IPS-20b (cell line): ENCODE data around the gene NUBPL.
"Not testable (repeated sequence)": the region's sequence is repeated elsewhere in the genome, so short reads cannot be mapped to it uniquely, and the experiment has no call there.

ENCODE experiments used
- H3K27ac ChIP-seq: one replicate; pipeline ENCODE4 v1.5.1; 2013; ENCODE audit warnings: low read length
- H3K27me3 ChIP-seq: 2 replicates; pipeline ENCODE4 v1.6.1; 2013; ENCODE audit warnings: mild to moderate bottlenecking, low read length, inconsistent platforms; ENCODE audit not compliant: insufficient read depth
- H3K36me3 ChIP-seq: 2 replicates; pipeline ENCODE4 v1.6.1; 2013; ENCODE audit warnings: low read depth, mild to moderate bottlenecking, inconsistent platforms, low read length, moderate library complexity; ENCODE audit not compliant: insufficient read depth
- H3K4me1 ChIP-seq: 2 replicates; pipeline ENCODE4 v1.6.1; 2013; ENCODE audit warnings: mild to moderate bottlenecking, control low read depth, inconsistent platforms, low read length, moderate library complexity; ENCODE audit not compliant: insufficient read depth
- H3K4me3 ChIP-seq: 2 replicates; pipeline ENCODE4 v1.5.1; 2013; ENCODE audit warnings: mild to moderate bottlenecking, low read length, inconsistent platforms
- H3K9ac ChIP-seq: 2 replicates; pipeline ENCODE4 v1.6.1; 2013; ENCODE audit warnings: low read depth, mild to moderate bottlenecking, inconsistent platforms, low read length, moderate library complexity
- H3K9me3 ChIP-seq: 2 replicates; pipeline ENCODE4 v1.6.1; 2013; ENCODE audit warnings: mild to moderate bottlenecking, low read depth, low read length, inconsistent platforms; ENCODE audit not compliant: insufficient read depth

The NUBPL gene

DNA sequence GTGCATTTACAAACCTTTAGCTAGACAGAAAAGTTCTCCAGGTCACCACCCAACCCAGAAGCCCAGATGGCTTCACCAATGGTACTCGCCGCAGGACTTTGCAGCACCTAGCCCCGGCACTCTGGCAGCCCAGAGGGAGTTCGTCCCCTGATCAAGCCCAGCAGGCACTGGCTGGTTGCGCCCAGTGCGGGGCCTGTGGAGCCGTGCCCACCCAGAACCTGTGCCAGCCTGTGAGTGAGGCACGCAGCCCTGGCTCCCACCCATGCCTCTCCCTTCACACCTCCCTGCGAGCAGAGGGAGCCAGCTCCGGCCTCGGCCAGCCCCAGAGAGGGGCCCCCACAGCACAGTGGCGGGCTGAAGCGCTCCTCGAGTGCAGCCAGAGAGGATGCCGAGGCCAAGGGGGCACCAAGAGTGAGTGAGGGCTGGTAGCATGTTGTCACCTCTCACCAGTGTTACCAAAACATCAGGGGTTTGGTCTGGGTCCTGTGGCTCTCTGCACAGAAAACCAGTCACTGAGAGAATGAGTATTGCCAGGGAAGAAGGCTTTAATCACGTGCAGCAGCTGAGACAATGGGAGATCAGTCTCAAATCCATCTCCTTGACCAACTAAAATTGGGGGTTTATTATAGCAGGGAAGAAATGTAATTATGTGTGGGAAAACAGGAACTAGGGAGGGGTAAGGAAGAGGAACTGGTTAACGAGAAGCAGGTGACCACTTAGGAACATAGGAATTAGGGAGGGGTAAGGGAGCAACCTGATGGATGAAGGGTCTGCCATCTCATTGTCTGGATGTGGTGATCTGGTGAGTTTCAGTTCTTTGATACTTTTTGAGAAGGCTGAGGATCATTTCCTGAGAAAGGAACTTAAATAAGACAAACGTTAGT is 151.3 kb downstream of the NUBPL start:
- H3K9ac ChIP-seq, result no peak overlapping the region
- no peak overlapping the region for H3K27ac ChIP-seq
- no peak overlapping the region for H3K4me3 ChIP-seq
- 0 out of 2 replicates have a peak, but pooled peaks cover 3% of the 10 kb centered on the region for H3K4me1 ChIP-seq
- H3K36me3 ChIP-seq, result no peaks in the 10 kb centered on the region
- H3K27me3 ChIP-seq, result no peaks in the 10 kb centered on the region
- H3K9me3 ChIP-seq, result no peaks in the 10 kb centered on the region

DNA sequence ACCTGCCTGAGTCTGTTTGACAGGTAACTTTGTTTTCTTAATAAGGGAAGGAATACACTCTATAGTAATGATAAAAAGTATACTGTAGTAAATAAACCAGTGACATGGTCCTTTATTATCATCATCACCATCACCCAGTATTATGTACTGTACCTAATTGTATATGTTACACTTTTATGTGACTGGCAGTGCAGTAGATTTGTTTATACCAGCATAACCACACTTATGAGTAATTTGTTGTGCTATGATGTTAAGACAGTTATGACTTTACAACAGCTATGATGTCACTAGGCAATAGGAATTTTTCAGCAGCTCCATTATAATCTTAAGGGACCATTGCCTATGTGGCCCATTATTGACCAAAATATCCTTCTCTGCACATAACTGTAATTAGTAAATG is 155.0 kb downstream of the NUBPL start:
- no peaks in the 10 kb centered on the region for H3K27me3 ChIP-seq
- H3K36me3 ChIP-seq, result no peaks in the 10 kb centered on the region
- no peak overlapping the region for H3K4me3 ChIP-seq
- H3K4me1 ChIP-seq, result 0 out of 2 replicates have a peak, but pooled peaks cover 3% of the 10 kb centered on the region
- no peak overlapping the region for H3K9ac ChIP-seq
- no peak overlapping the region for H3K27ac ChIP-seq
- H3K9me3 ChIP-seq, result no peaks in the 10 kb centered on the region

- Histone ChIP-seq H3K27me3 (no peaks in the 10 kb centered on the region), H3K4me3 (no peak overlapping the region), H3K36me3 (no peaks in the 10 kb centered on the region), H3K27ac (no peak overlapping the region), H3K4me1 (0 out of 2 replicates have a peak, but pooled peaks cover 3% of the 10 kb centered on the region), H3K9me3 (no peaks in the 10 kb centered on the region), H3K9ac (no peak overlapping the region)
These were observed 156.3 kb downstream of the NUBPL start for GRCh38 chr14:31717294-31718085.

DNA sequence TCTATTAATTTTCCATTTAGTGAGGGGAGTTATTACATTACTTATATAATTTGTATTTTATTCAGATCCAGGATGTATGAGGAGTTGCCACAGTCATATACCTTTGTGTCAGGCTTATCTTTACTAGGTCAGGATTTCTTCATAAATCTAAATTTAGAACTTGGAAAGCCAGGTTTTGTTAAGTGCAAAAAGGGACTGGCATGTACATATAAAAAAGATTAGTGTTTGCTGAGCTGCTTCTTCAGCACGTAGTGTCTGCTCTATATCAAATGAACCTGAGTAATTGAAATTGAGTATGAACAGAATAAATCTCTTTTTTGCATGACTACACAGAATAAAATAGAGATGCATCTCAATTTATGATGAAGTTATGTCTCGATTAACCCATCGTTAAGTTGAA is 157.4 kb downstream of the NUBPL start:
- Histone ChIP-seq H3K36me3 (no peaks in the 10 kb centered on the region), H3K9me3 (no peaks in the 10 kb centered on the region), H3K4me1 (0 out of 2 replicates have a peak, but pooled peaks cover 2% of the 10 kb centered on the region), H3K27me3 (no peaks in the 10 kb centered on the region), H3K9ac (no peak overlapping the region), H3K27ac (no peak overlapping the region), H3K4me3 (no peak overlapping the region)

- Histone ChIP-seq H3K27me3 (no peaks in the 10 kb centered on the region), H3K4me3 (no peak overlapping the region), H3K36me3 (no peaks in the 10 kb centered on the region), H3K4me1 (no peaks in the 10 kb centered on the region), H3K9me3 (no peaks in the 10 kb centered on the region), H3K27ac (no peak overlapping the region), H3K9ac (no peak overlapping the region)
These were observed 157.8 kb downstream of the NUBPL start for GRCh38 chr14:31718985-31719384.

DNA sequence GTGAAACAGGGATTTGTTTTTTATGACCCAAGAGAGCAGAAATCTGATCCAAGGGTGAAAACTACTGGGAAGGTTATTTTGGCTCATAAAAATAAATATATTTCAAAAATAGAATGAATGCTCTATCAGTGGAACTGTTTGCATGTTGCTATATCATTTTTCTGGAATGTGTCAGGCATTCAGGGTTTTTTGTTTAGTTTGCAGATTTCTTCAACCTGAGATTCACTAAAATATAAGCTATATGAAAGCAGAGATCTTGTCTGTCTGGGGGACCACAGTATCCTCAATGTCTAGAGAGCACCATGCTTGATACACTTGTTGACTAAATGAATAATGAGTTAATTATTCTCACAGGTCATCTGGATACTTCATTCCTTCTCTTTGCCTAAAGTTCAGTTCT is 165.1 kb downstream of the NUBPL start:
- H3K27me3 ChIP-seq, result no peaks in the 10 kb centered on the region
- H3K9ac ChIP-seq, result no peak overlapping the region
- no peaks in the 10 kb centered on the region for H3K36me3 ChIP-seq
- H3K27ac ChIP-seq, result no peak overlapping the region
- no peaks in the 10 kb centered on the region for H3K4me1 ChIP-seq
- peaks cover 11% of the 10 kb centered on the region for H3K9me3 ChIP-seq
- H3K4me3 ChIP-seq, result no peak overlapping the region

DNA sequence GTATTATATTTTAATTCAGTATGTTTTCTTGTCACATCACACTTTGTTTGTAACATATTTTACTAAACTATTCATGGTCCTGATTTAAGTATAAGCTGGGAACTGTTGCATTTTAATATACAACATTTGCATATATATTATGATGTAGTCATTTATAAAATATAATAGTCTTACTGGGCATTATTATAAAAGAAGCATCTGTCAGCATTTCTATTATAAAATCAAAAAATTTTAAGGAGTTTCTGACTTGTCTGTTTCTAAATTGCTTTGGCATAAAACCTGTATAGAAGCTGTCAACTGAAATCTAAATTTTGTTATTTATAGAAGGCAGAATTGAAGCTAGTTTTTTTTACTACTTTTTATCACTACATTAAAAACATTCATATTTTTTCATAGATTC is 166.6 kb downstream of the NUBPL start:
- H3K4me1 ChIP-seq, result no peaks in the 10 kb centered on the region
- no peaks in the 10 kb centered on the region for H3K27me3 ChIP-seq
- no peak overlapping the region for H3K4me3 ChIP-seq
- no peak overlapping the region for H3K9ac ChIP-seq
- H3K36me3 ChIP-seq, result no peaks in the 10 kb centered on the region
- H3K9me3 ChIP-seq, result peaks cover 15% of the 10 kb centered on the region
- H3K27ac ChIP-seq, result no peak overlapping the region

- Histone ChIP-seq H3K27me3 (no peaks in the 10 kb centered on the region), H3K9me3 (0 out of 2 replicates have a peak, but pooled peaks cover 2% of the 10 kb centered on the region), H3K27ac (no peak overlapping the region), H3K9ac (no peak overlapping the region), H3K36me3 (no peaks in the 10 kb centered on the region), H3K4me1 (no peaks in the 10 kb centered on the region), H3K4me3 (no peak overlapping the region)
These were observed 179.5 kb downstream of the NUBPL start for GRCh38 chr14:31740688-31741087.

GRCh38 chr14:31745741-31746140 is 184.5 kb downstream of the NUBPL start:
- Histone ChIP-seq H3K9ac (no peak overlapping the region), H3K36me3 (no peaks in the 10 kb centered on the region), H3K4me1 (no peaks in the 10 kb centered on the region), H3K4me3 (no peak overlapping the region), H3K9me3 (peaks cover 28% of the 10 kb centered on the region), H3K27me3 (no peaks in the 10 kb centered on the region), H3K27ac (no peak overlapping the region)

DNA sequence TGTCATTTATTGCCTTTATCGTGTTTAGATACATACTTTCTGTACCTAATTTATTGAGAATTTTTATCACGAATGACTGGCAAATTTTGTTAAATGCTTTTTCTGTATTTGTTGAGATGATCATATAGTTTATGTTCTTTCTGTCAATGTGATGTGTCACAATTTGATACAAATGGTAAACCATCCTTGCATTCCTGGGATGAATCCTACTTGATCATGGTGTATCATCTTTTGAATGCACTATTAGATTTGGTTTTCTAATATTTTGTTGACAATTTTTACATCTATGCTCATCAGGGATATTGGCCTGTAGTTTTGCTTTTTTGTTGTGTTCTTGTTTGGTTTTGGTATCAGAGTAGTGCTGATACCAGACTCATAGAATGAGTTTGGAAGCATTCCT is 185.1 kb downstream of the NUBPL start:
- no peaks in the 10 kb centered on the region for H3K4me1 ChIP-seq
- H3K4me3 ChIP-seq, result no peak overlapping the region
- H3K27ac ChIP-seq, result no peak overlapping the region

DNA sequence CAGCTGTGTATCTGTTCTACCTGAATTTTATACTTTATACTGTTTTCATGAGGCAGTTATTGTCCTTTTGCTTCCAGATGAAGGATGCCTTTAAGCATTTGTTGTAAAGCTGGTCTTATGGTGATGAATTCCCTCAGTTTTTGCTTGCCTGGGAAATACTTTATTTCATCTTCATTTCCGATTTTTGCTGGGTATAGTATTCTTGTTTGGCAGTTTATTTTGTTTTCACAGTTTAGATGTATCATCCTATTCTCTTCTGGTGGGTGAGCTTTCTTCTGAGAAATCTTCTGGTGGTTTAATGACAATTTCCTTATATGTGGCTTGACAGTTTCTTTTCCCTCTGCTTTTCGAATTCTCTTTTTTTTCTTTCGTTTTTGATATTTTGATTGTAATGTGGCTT is 188.1 kb downstream of the NUBPL start:
- H3K4me1 ChIP-seq, result no peaks in the 10 kb centered on the region
- no peak overlapping the region for H3K9ac ChIP-seq
- peaks cover 28% of the 10 kb centered on the region for H3K9me3 ChIP-seq
- no peaks in the 10 kb centered on the region for H3K27me3 ChIP-seq
- no peak overlapping the region for H3K27ac ChIP-seq
- no peak overlapping the region for H3K4me3 ChIP-seq
- no peaks in the 10 kb centered on the region for H3K36me3 ChIP-seq

More for the DNA sequence above, 185.1 kb downstream of the NUBPL start:
- H3K36me3 ChIP-seq, result no peaks in the 10 kb centered on the region
- H3K27me3 ChIP-seq, result no peaks in the 10 kb centered on the region
- H3K9ac ChIP-seq, result no peak overlapping the region
- H3K9me3 ChIP-seq, result peaks cover 28% of the 10 kb centered on the region

DNA sequence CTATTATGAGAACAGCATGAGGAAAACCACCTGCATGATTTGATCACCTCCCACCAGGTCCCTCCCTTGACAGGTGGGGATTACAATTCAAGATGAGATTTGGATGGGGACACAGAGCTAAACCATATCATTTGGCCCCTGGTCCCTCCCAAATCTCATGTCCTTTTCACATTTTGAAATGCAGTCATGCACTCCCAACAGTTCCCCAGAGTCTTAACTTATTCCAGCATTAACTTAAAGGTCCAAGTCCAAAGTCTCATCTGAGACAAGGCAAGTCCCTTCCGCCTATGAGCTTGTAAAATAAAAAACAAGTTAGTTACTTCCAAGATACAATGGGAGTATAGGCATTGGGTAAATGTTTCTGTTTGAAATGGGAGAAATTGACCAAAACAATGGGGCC is 189.8 kb downstream of the NUBPL start:
- not testable (repeated sequence) for H3K27me3 ChIP-seq, H3K36me3 ChIP-seq, H3K27ac ChIP-seq, H3K4me3 ChIP-seq, H3K4me1 ChIP-seq, H3K9ac ChIP-seq
- peaks cover 22% of the 10 kb centered on the region for H3K9me3 ChIP-seq
